GM19397 (cell line): ENCODE results near the gene NUTF2.

Experiments
- ATAC-seq: cut with Tn5 transposase; IDR thresholded peaks from one replicate; pipeline ENCODE4 v1.9.1; 2021; ENCODE audit warnings: mild to moderate bottlenecking, moderate library complexity; ENCODE audit not compliant: unreplicated experiment

The NUTF2 gene

GRCh38 chr16:67917140-67917851, 70.6 kb downstream of the NUTF2 start:
- ATAC-seq, result no peak

GRCh38 chr16:67917852-67918236, 71.1 kb downstream of the NUTF2 start:
- no peak for ATAC-seq

GRCh38 chr16:67919622-67920221, 73.0 kb downstream of the NUTF2 start:
- no peak for ATAC-seq
